K562 (cell line): ENCODE data around the gene POLR1B. TPM values are rescaled to one million over a fixed set of nuclear protein-coding genes. Genes with fewer than 3 reads are reported as not detected.

Experiments used
- ATAC-seq: fragments of 200-7000 bp; cut with Tn5 transposase; 3 replicates; pipeline ENCODE4 v1.9.1; 2020; ENCODE audit warnings: moderate library complexity
- BruUV-seq: library from RNA; stranded (reverse); fragments of 400-500 nt; replicated peaks from 2 replicates; lab custom pipeline; 2021; lab: Mats Ljungman, UMichigan
- CTCF ChIA-PET: fragments of 300-600 bp; formaldehyde crosslinking; extraction: SDS; loops from one replicate; lab custom pipeline; 2021; ENCODE audit warnings: low intra/inter-chr PET ratio; lab: Yijun Ruan, JAX
- POLR2A ChIA-PET: fragments of 300-600, 350-650 bp; sonication (Branson Sonifier 250); formaldehyde crosslinking; extraction: SDS; loops from one replicate; lab custom pipeline; 2021; ENCODE audit warnings: antibody characterized with exemption, inconsistent platforms; lab: Yijun Ruan, JAX
- DNase-seq, 4 experiments: peaks; one replicate each; pipeline versions ENCODE4 v3.0.0 to v3.0.0-alpha.2; 2011 to 2018; ENCODE audit warnings: low spot score in 3 of 4, mixed read lengths in 3 of 4; ENCODE audit errors: extremely low read depth in 1 of 4
- FAIRE-seq: peaks from 2 replicates; lab custom pipeline; 2011; peaks lifted over from hg19 to GRCh38; lab: Jason Lieb, UNC
- H2AFZ ChIP-seq: 2 replicates; pipeline ENCODE4 v1.6.0; 2011; ENCODE audit warnings: low read depth, low read length, control low read depth, inconsistent platforms
- H3K27ac ChIP-seq: fragments of 200-600 bp; 3 replicates; pipeline ENCODE4 v1.8.0; 2011; ENCODE audit warnings: low read depth, mild to moderate bottlenecking, control low read depth, inconsistent platforms, low read length, moderate library complexity, mixed read lengths; ENCODE audit errors: extremely low read depth
- H3K27me3 ChIP-seq, 2 experiments: fragments of 300-600 bp in 1 of 2; 2 replicates in 1 of 2; 3 replicates in 1 of 2; pipeline versions ENCODE4 v1.6.0 to v1.8.0; 2011; ENCODE audit warnings: inconsistent platforms in 2 of 2, low read length in 2 of 2, mild to moderate bottlenecking in 1 of 2, mixed read lengths in 1 of 2, moderate library complexity in 1 of 2; ENCODE audit not compliant: control insufficient read depth in 2 of 2, insufficient read depth in 2 of 2
- H3K36me3 ChIP-seq: fragments of 300-600 bp; 3 replicates; pipeline ENCODE4 v1.8.0; 2011; ENCODE audit warnings: mild to moderate bottlenecking, low read length, inconsistent platforms; ENCODE audit not compliant: control insufficient read depth, insufficient read depth
- H3K4me1 ChIP-seq, 2 experiments: fragments of 200-600 bp in 1 of 2; replicated peaks in 1 of 2; 2 replicates in 1 of 2; 3 replicates in 1 of 2; pipeline versions ENCODE4 v1.5.1 to v1.8.0; 2011; ENCODE audit warnings: inconsistent platforms in 2 of 2, low read length in 2 of 2, mild to moderate bottlenecking in 1 of 2, mixed read lengths in 1 of 2, moderate library complexity in 1 of 2; ENCODE audit not compliant: control insufficient read depth in 2 of 2, insufficient read depth in 2 of 2
- H3K4me2 ChIP-seq: 2 replicates; pipeline ENCODE4 v1.6.1; 2011; ENCODE audit warnings: low read length, control low read depth, inconsistent platforms, mixed read lengths; ENCODE audit not compliant: insufficient read depth
- H3K4me3 ChIP-seq: fragments of 200-600 bp; sonication (generic), shearing (Covaris generic); 2 replicates; pipeline ENCODE4 v1.5.1; 2016; ENCODE audit warnings: control low read depth, inconsistent platforms
- H3K79me2 ChIP-seq: fragments of 200-600 bp; 3 replicates; pipeline ENCODE4 v1.8.0; 2011; ENCODE audit warnings: low read length, inconsistent platforms; ENCODE audit not compliant: control insufficient read depth, insufficient read depth
- H3K9ac ChIP-seq, 2 experiments: 2 replicates each; pipeline versions ENCODE4 v1.6.0 to v1.6.1; 2011; ENCODE audit warnings: low read depth in 2 of 2, low read length in 2 of 2, control low read depth in 1 of 2, inconsistent platforms in 1 of 2, mild to moderate bottlenecking in 1 of 2, mixed read lengths in 1 of 2; ENCODE audit not compliant: insufficient read depth in 1 of 2
- H3K9me1 ChIP-seq: one replicate; pipeline ENCODE4 v1.6.0; 2011; ENCODE audit warnings: inconsistent platforms, mild to moderate bottlenecking, low read length, moderate library complexity; ENCODE audit not compliant: control insufficient read depth, insufficient read depth
- H3K9me3 ChIP-seq: replicated peaks from 2 replicates; pipeline ENCODE4 v1.5.1; 2011; ENCODE audit warnings: low read depth, low read length, inconsistent platforms; ENCODE audit not compliant: control insufficient read depth, insufficient read depth
- H4K20me1 ChIP-seq: replicated peaks from 2 replicates; pipeline ENCODE4 v1.6.1; 2011; ENCODE audit warnings: low read length, inconsistent platforms, mixed read lengths; ENCODE audit not compliant: control insufficient read depth, insufficient read depth
- CBFA2T3 ChIP-seq: fragments of 450-650 bp; IDR thresholded peaks from 2 replicates; pipeline ENCODE4 v1.6.1; 2017
- DMBX1 ChIP-seq: fragments of 250-450 bp; sonication (Bioruptor Pico); IDR thresholded peaks from 2 replicates; pipeline ENCODE4 v1.8.0; 2022; ENCODE audit warnings: inconsistent platforms, mild to moderate bottlenecking, moderate library complexity, borderline replicate concordance
- MCM2 ChIP-seq: fragments of 450-650 bp; IDR thresholded peaks from 2 replicates; pipeline ENCODE4 v1.6.1; 2017; ENCODE audit warnings: low read depth, mild to moderate bottlenecking
- RCOR1 ChIP-seq, 2 experiments: IDR thresholded peaks; 2 replicates each; pipeline ENCODE4 v1.6.1; 2012; ENCODE audit warnings: low read depth in 2 of 2, low read length in 2 of 2, borderline replicate concordance in 1 of 2, improper control_type of control experiment in 1 of 2
- SNIP1 ChIP-seq: fragments of 450-650 bp; IDR thresholded peaks from 2 replicates; pipeline ENCODE4 v1.7.1; 2017; ENCODE audit warnings: low read depth, mild to moderate bottlenecking
- U2AF2 ChIP-seq: fragments of 200-400 bp; formaldehyde crosslinking; optimal IDR thresholded peaks from 2 replicates; pipeline ENCODE3; 2017; ENCODE audit warnings: low read depth, mild to moderate bottlenecking, low read length
- ZNF174 ChIP-seq: fragments of 250-450 bp; sonication (Bioruptor Pico); IDR thresholded peaks from 2 replicates; pipeline ENCODE4 v1.4.0; 2020; ENCODE audit warnings: mild to moderate bottlenecking
- WGBS: fragments of 100-300 bp; shearing (Covaris generic); methylation state at CpG from one replicate; pipeline ENCODE4 v1.1.6; 2016; ENCODE audit warnings: low coverage, mixed read lengths; ENCODE audit not compliant: insufficient coverage; ENCODE audit errors: missing lambda C conversion rate; 5-methylcytosine and 5-hydroxymethylcytosine counted together
- in situ Hi-C: fragments of 300-500 bp; cut with MboI; formaldehyde crosslinking; loops from 4 replicates; pipeline ENCODE4 v1.15.0; 2018; ENCODE audit warnings: inconsistent platforms, mixed read lengths
- intact Hi-C: fragments of 100-400 bp; cut with micrococcal nuclease; formaldehyde crosslinking; loops from 2 replicates; pipeline ENCODE4 v1.14.2; 2022
- polyA plus RNA-seq, 8 experiments: library from polyadenylated mRNA; depleted of rRNA in 4 of 8; stranded (reverse) in 5 of 8; unstranded in 3 of 8; fragments of >200 nt; fragmentation: Nextera tagmentation in 2 of 8; fragmentation: Illumina TruSeq in 1 of 8; extraction: Ambion mirVana in 2 of 8; extraction: Trizol in 1 of 8; gene quantifications; 2 replicates each; pipeline versions ENCODE4 v1.2.1 to v1.2.3, GENCODE V29; 2011 to 2014; ENCODE audit warnings: inconsistent platforms in 1 of 8, missing spikeins in 1 of 8
- total RNA-seq, 7 experiments: library from RNA; depleted of rRNA in 6 of 7; stranded (reverse); fragments of >200 nt in 6 of 7; fragmentation: Illumina TruSeq in 2 of 7; extraction: Trizol in 2 of 7; gene quantifications; 2 replicates each; pipeline versions ENCODE4 v1.2.1 to v1.2.3, GENCODE V29; 2011 to 2021; ENCODE audit warnings: low replicate concordance in 1 of 7
- TF ChIP-seq, protein P1 (sequence below), 3 experiments: IDR thresholded peaks in 2 of 3; conservative IDR thresholded peaks in 1 of 3; 2 replicates each; pipeline ENCODE4 v1.5.1; 2011 to 2012; ENCODE audit warnings: low read length in 3 of 3, mild to moderate bottlenecking in 3 of 3, control low read depth in 2 of 3, improper control_type of control experiment in 1 of 3, inconsistent platforms in 1 of 3, low read depth in 1 of 3, mixed read lengths in 1 of 3, moderate library complexity in 1 of 3; ENCODE audit not compliant: insufficient read depth in 2 of 3
- TF ChIP-seq, protein P2 (sequence below): IDR thresholded peaks from 2 replicates; pipeline ENCODE4 v1.6.1; 2016; ENCODE audit warnings: missing genetic modification characterization, missing compliant biosample characterization
- TF ChIP-seq, protein P3 (sequence below): fragments of 450-650 bp; IDR thresholded peaks from 2 replicates; pipeline ENCODE4 v1.6.1; 2017; ENCODE audit warnings: mild to moderate bottlenecking, moderate library complexity

The POLR1B gene
- total and polyA plus RNA-seq, 9 of the 15 experiments (the other 6 are each of a cell fraction or from before 2014, with no cell fraction given): 19.8 to 55.1 (median 40.2) TPM

DNA sequence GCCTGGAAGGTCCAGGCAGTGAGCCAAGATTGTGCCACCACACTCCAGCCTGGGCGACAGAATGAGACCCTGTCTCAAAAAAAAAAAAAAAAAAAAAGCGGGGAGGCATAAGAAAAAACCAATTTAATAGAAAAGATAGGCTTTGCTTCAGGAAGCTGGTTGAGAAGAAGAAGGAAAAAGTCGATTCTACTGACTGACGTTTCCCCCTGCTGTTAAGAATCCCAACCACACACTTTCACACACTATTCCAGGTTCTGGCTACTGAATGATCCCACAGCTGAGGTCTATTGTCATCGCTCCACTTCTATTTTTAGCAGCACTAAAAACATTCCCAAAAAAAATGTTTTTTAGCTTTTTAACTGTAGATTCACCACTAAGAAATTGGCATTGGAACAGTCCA, 35.5 kb downstream of the POLR1B start:
- DNase-seq (no peak), FAIRE-seq (no peak), ATAC-seq (no peak)
- no peaks in the 10 kb centered on the region for H3K9me3 ChIP-seq
- no peak overlapping the region for H3K27ac ChIP-seq
- no peaks in the 10 kb centered on the region for H3K9me1 ChIP-seq
- peaks cover 45% of the 10 kb centered on the region; the same call in 2 of the 3 replicates for H3K36me3 ChIP-seq
- H3K4me1 ChIP-seq: peaks cover 3 to 4% of the 10 kb centered on the region in 2 experiments; a peak in 3 of 5 replicates
- POLR2A ChIA-PET: interaction anchor here (1.5 kb wide), 1 partner anchor 8 kb away, joined by 3 read pairs; no protein-coding TSS in a partner anchor
- H3K9ac ChIP-seq: no peak overlapping the region
- BruUV-seq: no TSS peak
- no peak overlapping the region for H3K4me3 ChIP-seq
- no peaks in the 10 kb centered on the region for H3K27me3 ChIP-seq
- in situ Hi-C loops (no loop called here), intact Hi-C loops (no loop called here)
- no peak overlapping the region for H2AFZ ChIP-seq
- H4K20me1 ChIP-seq: no peaks in the 10 kb centered on the region
- peaks cover 3% of the 10 kb centered on the region; the same call in 1 of the 3 replicates for H3K79me2 ChIP-seq
- 72% methylated on average over 3 of the region's 5 CpGs for whole genome bisulfite sequencing
- H3K4me2 ChIP-seq: no peak overlapping the region
- CTCF ChIA-PET: interaction anchor here (0.8 to 1.1 kb wide), 2 partner anchors 457 to 690 kb away, joined by 3 to 5 read pairs; no protein-coding TSS in a partner anchor
- TF ChIP-seq, protein P1, sequence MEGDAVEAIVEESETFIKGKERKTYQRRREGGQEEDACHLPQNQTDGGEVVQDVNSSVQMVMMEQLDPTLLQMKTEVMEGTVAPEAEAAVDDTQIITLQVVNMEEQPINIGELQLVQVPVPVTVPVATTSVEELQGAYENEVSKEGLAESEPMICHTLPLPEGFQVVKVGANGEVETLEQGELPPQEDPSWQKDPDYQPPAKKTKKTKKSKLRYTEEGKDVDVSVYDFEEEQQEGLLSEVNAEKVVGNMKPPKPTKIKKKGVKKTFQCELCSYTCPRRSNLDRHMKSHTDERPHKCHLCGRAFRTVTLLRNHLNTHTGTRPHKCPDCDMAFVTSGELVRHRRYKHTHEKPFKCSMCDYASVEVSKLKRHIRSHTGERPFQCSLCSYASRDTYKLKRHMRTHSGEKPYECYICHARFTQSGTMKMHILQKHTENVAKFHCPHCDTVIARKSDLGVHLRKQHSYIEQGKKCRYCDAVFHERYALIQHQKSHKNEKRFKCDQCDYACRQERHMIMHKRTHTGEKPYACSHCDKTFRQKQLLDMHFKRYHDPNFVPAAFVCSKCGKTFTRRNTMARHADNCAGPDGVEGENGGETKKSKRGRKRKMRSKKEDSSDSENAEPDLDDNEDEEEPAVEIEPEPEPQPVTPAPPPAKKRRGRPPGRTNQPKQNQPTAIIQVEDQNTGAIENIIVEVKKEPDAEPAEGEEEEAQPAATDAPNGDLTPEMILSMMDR (IDR thresholded peaks at IDR 0.05 in 2 of 3, conservative IDR thresholded peaks at IDR 0.05 in 1 of 3; ENCODE audit: insufficient read depth in 2 of 3, low read depth in 1 of 3, low read length in 3 of 3): peak; percentile 15 to 37 (median 36); a peak in 3 of 6 replicates
- TF ChIP-seq DMBX1 (CRISPR knock-in tag) (no peak), CBFA2T3 (no peak), SNIP1 (no peak), U2AF2 (no peak), RCOR1 (IDR thresholded peaks at IDR 0.05; ENCODE audit: borderline replicate concordance in 1 of 2, low read depth in 2 of 2, low read length in 2 of 2) (no peak), MCM2 (no peak), ZNF174 (no peak)
- TF ChIP-seq, protein P2, sequence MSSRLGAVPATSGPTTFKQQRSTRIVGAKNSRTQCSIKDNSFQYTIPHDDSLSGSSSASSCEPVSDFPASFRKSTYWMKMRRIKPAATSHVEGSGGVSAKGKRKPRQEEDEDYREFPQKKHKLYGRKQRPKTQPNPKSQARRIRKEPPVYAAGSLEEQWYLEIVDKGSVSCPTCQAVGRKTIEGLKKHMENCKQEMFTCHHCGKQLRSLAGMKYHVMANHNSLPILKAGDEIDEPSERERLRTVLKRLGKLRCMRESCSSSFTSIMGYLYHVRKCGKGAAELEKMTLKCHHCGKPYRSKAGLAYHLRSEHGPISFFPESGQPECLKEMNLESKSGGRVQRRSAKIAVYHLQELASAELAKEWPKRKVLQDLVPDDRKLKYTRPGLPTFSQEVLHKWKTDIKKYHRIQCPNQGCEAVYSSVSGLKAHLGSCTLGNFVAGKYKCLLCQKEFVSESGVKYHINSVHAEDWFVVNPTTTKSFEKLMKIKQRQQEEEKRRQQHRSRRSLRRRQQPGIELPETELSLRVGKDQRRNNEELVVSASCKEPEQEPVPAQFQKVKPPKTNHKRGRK (tag): no peak
- TF ChIP-seq, protein P3, sequence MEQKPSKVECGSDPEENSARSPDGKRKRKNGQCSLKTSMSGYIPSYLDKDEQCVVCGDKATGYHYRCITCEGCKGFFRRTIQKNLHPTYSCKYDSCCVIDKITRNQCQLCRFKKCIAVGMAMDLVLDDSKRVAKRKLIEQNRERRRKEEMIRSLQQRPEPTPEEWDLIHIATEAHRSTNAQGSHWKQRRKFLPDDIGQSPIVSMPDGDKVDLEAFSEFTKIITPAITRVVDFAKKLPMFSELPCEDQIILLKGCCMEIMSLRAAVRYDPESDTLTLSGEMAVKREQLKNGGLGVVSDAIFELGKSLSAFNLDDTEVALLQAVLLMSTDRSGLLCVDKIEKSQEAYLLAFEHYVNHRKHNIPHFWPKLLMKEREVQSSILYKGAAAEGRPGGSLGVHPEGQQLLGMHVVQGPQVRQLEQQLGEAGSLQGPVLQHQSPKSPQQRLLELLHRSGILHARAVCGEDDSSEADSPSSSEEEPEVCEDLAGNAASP: no peak
